ENCODE data around the gene SHANK1.

Gene SHANK1

GRCh38 chr19:50638600-50638999 is 81.0 kb downstream of the SHANK1 start:
- no peak for TF ChIP-seq CTCF (IDR thresholded peaks at IDR 0.05; ENCODE audit: insufficient read depth, low read length, missing control alignments)
- no peak for DNase-seq (ENCODE audit: low read depth, low spot score)
- POLR2A ChIA-PET, result no interaction called here
- CTCF ChIA-PET, result interaction anchor here (1.0 kb wide), 1 partner anchor 82 kb away, joined by 3 read pairs; no protein-coding TSS in a partner anchor
- no peak overlapping the region for H3K4me3 ChIP-seq (ENCODE audit: low read depth, low read length)

- ChIA-PET POLR2A (no interaction called here), CTCF (interaction anchor here (0.7 kb wide), 1 partner anchor 98 kb away, joined by 4 read pairs; no protein-coding TSS in a partner anchor)
- DNase-seq (ENCODE audit: low read depth, low spot score), result no peak
- no peak overlapping the region for H3K4me3 ChIP-seq (ENCODE audit: low read depth, low read length)
- no peak for TF ChIP-seq CTCF (IDR thresholded peaks at IDR 0.05; ENCODE audit: insufficient read depth, low read length, missing control alignments)
These were observed 83.1 kb downstream of the SHANK1 start for GRCh38 chr19:50636317-50637085.

- CTCF ChIA-PET, result interaction anchor here (0.7 to 1.2 kb wide), 2 partner anchors 36 to 149 kb away, joined by 3 read pairs; no protein-coding TSS in a partner anchor
- POLR2A ChIA-PET, result no interaction called here
- no peak for TF ChIP-seq CTCF (IDR thresholded peaks at IDR 0.05; ENCODE audit: insufficient read depth, low read length, missing control alignments)
- DNase-seq (ENCODE audit: low read depth, low spot score), result no peak
- H3K4me3 ChIP-seq (ENCODE audit: low read depth, low read length), result no peak overlapping the region
These were observed 85.6 kb downstream of the SHANK1 start for GRCh38 chr19:50633973-50634372.

GRCh38 chr19:50633359-50633758 is 86.2 kb downstream of the SHANK1 start:
- POLR2A ChIA-PET, result no interaction called here
- no peak for DNase-seq (ENCODE audit: low read depth, low spot score)
- no peak for TF ChIP-seq CTCF (IDR thresholded peaks at IDR 0.05; ENCODE audit: insufficient read depth, low read length, missing control alignments)
- CTCF ChIA-PET, result interaction anchor here (0.7 to 1.2 kb wide), 2 partner anchors 36 to 150 kb away, joined by 3 read pairs; no protein-coding TSS in a partner anchor
- no peak overlapping the region for H3K4me3 ChIP-seq (ENCODE audit: low read depth, low read length)

GRCh38 chr19:50632151-50632835 is 87.3 kb downstream of the SHANK1 start:
- POLR2A ChIA-PET, result no interaction called here
- CTCF ChIA-PET, result no interaction called here
- H3K4me3 ChIP-seq (ENCODE audit: low read depth, low read length), result no peak overlapping the region
- no peak for DNase-seq (ENCODE audit: low read depth, low spot score)
- no peak for TF ChIP-seq CTCF (IDR thresholded peaks at IDR 0.05; ENCODE audit: insufficient read depth, low read length, missing control alignments)

GRCh38 chr19:50629801-50630200 is 89.8 kb downstream of the SHANK1 start:
- no peak for TF ChIP-seq CTCF (IDR thresholded peaks at IDR 0.05; ENCODE audit: insufficient read depth, low read length, missing control alignments)
- no peak for DNase-seq (ENCODE audit: low read depth, low spot score)
- no peak overlapping the region for H3K4me3 ChIP-seq (ENCODE audit: low read depth, low read length)
- CTCF ChIA-PET, result no interaction called here
- POLR2A ChIA-PET, result no interaction called here

All from AG04449 (cell line).